Measurements from ENCODE around the gene RADIL.

GRCh38 chr7:4836206-4836661, 47.3 kb downstream of the RADIL start:
- TF ChIP-seq, protein P1, sequence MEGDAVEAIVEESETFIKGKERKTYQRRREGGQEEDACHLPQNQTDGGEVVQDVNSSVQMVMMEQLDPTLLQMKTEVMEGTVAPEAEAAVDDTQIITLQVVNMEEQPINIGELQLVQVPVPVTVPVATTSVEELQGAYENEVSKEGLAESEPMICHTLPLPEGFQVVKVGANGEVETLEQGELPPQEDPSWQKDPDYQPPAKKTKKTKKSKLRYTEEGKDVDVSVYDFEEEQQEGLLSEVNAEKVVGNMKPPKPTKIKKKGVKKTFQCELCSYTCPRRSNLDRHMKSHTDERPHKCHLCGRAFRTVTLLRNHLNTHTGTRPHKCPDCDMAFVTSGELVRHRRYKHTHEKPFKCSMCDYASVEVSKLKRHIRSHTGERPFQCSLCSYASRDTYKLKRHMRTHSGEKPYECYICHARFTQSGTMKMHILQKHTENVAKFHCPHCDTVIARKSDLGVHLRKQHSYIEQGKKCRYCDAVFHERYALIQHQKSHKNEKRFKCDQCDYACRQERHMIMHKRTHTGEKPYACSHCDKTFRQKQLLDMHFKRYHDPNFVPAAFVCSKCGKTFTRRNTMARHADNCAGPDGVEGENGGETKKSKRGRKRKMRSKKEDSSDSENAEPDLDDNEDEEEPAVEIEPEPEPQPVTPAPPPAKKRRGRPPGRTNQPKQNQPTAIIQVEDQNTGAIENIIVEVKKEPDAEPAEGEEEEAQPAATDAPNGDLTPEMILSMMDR (IDR thresholded peaks at IDR 0.05; ENCODE audit: low read depth, low read length) = no peak
- TF ChIP-seq EZH2phosphoT487 (IDR thresholded peaks at IDR 0.05; ENCODE audit: low read depth) = no peak

Data from OCI-LY3 (cell line).